Measurements from ENCODE around the gene CCR2. TPM values are rescaled to one million over a fixed set of nuclear protein-coding genes. Genes with fewer than 3 reads are reported as not detected.
A peak's percentile ranks its signal among the peaks of the same experiment; 100 is the strongest.

CCR2 gene
- not detected for polyA plus RNA-seq (2013, experiment 1 of 2)
- not detected for polyA plus RNA-seq (2013, experiment 2 of 2)

- Histone ChIP-seq H3K4me2 (ENCODE audit: insufficient read depth, low read length, poor library complexity, severe bottlenecking) (no peak within 1 kb of the TSS), H3K9me3 (replicated peaks in 1 of 2; ENCODE audit: control insufficient read depth in 2 of 2, insufficient read depth in 1 of 2, low read depth in 1 of 2, low read length in 2 of 2) (no peaks in the 10 kb centered on the region), H3K9ac (ENCODE audit: low read depth, low read length, poor library complexity) (no peak within 1 kb of the TSS), H3K79me1 (ENCODE audit: low read depth, low read length) (no peaks in the 10 kb centered on the region), H4K91ac (ENCODE audit: low read depth, low read length, poor library complexity) (no peak within 1 kb of the TSS), H3K4me1 (ENCODE audit: control insufficient read depth in 2 of 2, insufficient read depth in 1 of 2, low read depth in 1 of 2, low read length in 2 of 2) (no peaks in the 10 kb centered on the region), H3K18ac (ENCODE audit: low read length) (peak within 1 kb of the TSS; percentile 21), H3K4me3 (ENCODE audit: low read length in 2 of 2) (no peak within 1 kb of the TSS), H2BK120ac (ENCODE audit: low read depth, low read length) (no peak within 1 kb of the TSS), H3K14ac (ENCODE audit: low read length) (no peak within 1 kb of the TSS), H3K4ac (ENCODE audit: low read length) (no peak within 1 kb of the TSS), H3K27me3 (ENCODE audit: control insufficient read depth in 3 of 3, insufficient read depth in 3 of 3, low read depth in 1 of 3, low read length in 3 of 3) (peaks cover 0 to 10% (median 0%) of the 10 kb centered on the region in 3 experiments), H3K36me3 (replicated peaks in 1 of 2; ENCODE audit: control insufficient read depth in 2 of 2, insufficient read depth in 2 of 2, low read length in 2 of 2) (no peaks in the 10 kb centered on the region), H2BK15ac (ENCODE audit: low read length) (no peak within 1 kb of the TSS), H2AK5ac (ENCODE audit: low read depth, low read length) (no peak within 1 kb of the TSS), H3K23ac (ENCODE audit: low read depth, low read length, poor library complexity) (no peak within 1 kb of the TSS), H2BK12ac (ENCODE audit: low read length) (no peak within 1 kb of the TSS), H3K27ac (replicated peaks; ENCODE audit: low read length) (no peak within 1 kb of the TSS), H2AFZ (ENCODE audit: low read length) (no peak within 1 kb of the TSS), H2BK5ac (ENCODE audit: low read length) (no peak within 1 kb of the TSS), H4K8ac (ENCODE audit: low read depth, low read length) (no peak within 1 kb of the TSS)
- no CpG with 5 or more reads among the region's 7 CpGs for WGBS, 2 donors (ENCODE audit: extremely low coverage in 2 of 2, insufficient read length in 2 of 2, insufficient replicate concordance in 1 of 2)
- DNase-seq (ENCODE audit: low spot score): no peak
Measured at GRCh38 chr3:46353647-46354410, at the start of gene CCR2. CCR2 (plus strand) TSS chr3:46354111; CDS start chr3:46357528, 3,417 bp downstream.

GRCh38 chr3:46304739-46305138 is 49.2 kb upstream of the CCR2 start:
- H3K18ac ChIP-seq (ENCODE audit: low read length): no peak overlapping the region
- H2BK12ac ChIP-seq (ENCODE audit: low read length): no peak overlapping the region
- peaks cover 0 to 4% (median 0%) of the 10 kb centered on the region in 3 experiments for H3K27me3 ChIP-seq (ENCODE audit: control insufficient read depth in 3 of 3, insufficient read depth in 3 of 3, low read depth in 1 of 3, low read length in 3 of 3)
- no peaks in the 10 kb centered on the region for H3K79me1 ChIP-seq (ENCODE audit: low read depth, low read length)
- H3K14ac ChIP-seq (ENCODE audit: low read length): no peak overlapping the region
- DNase-seq (ENCODE audit: low spot score): no peak
- no peak overlapping the region for H2AK5ac ChIP-seq (ENCODE audit: low read depth, low read length)
- no peak overlapping the region for H3K4ac ChIP-seq (ENCODE audit: low read length)
- WGBS, 2 donors (ENCODE audit: extremely low coverage in 2 of 2, insufficient read length in 2 of 2, insufficient replicate concordance in 1 of 2): 100% methylated on average over 2 of the region's 3 CpGs; no CpG with 5 or more reads in 1 of the 2 donors
- H3K9me3 ChIP-seq (replicated peaks in 1 of 2; ENCODE audit: control insufficient read depth in 2 of 2, insufficient read depth in 1 of 2, low read depth in 1 of 2, low read length in 2 of 2): no peaks in the 10 kb centered on the region
- no peaks in the 10 kb centered on the region for H3K36me3 ChIP-seq (replicated peaks in 1 of 2; ENCODE audit: control insufficient read depth in 2 of 2, insufficient read depth in 2 of 2, low read length in 2 of 2)
- H4K8ac ChIP-seq (ENCODE audit: low read depth, low read length): no peak overlapping the region
- no peaks in the 10 kb centered on the region for H3K4me1 ChIP-seq (ENCODE audit: control insufficient read depth in 2 of 2, insufficient read depth in 1 of 2, low read depth in 1 of 2, low read length in 2 of 2)
- H2BK5ac ChIP-seq (ENCODE audit: low read length): no peak overlapping the region
- no peak overlapping the region for H3K4me2 ChIP-seq (ENCODE audit: insufficient read depth, low read length, poor library complexity, severe bottlenecking)
- H3K4me3 ChIP-seq (ENCODE audit: low read length in 2 of 2): no peak overlapping the region
- no peak overlapping the region for H4K91ac ChIP-seq (ENCODE audit: low read depth, low read length, poor library complexity)
- no peak overlapping the region for H2AFZ ChIP-seq (ENCODE audit: low read length)
- no peak overlapping the region for H3K27ac ChIP-seq (replicated peaks; ENCODE audit: low read length)
- no peak overlapping the region for H3K9ac ChIP-seq (ENCODE audit: low read depth, low read length, poor library complexity)
- no peak overlapping the region for H2BK15ac ChIP-seq (ENCODE audit: low read length)
- H2BK120ac ChIP-seq (ENCODE audit: low read depth, low read length): no peak overlapping the region
- H3K23ac ChIP-seq (ENCODE audit: low read depth, low read length, poor library complexity): no peak overlapping the region

GRCh38 chr3:46312991-46313390 is 40.9 kb upstream of the CCR2 start:
- Histone ChIP-seq H2AK5ac (ENCODE audit: low read depth, low read length) (no peak overlapping the region), H3K4me3 (ENCODE audit: low read length in 2 of 2) (no peak overlapping the region), H2AFZ (ENCODE audit: low read length) (no peak overlapping the region), H2BK5ac (ENCODE audit: low read length) (no peak overlapping the region), H4K91ac (ENCODE audit: low read depth, low read length, poor library complexity) (no peak overlapping the region), H3K4ac (ENCODE audit: low read length) (no peak overlapping the region), H3K9me3 (replicated peaks in 1 of 2; ENCODE audit: control insufficient read depth in 2 of 2, insufficient read depth in 1 of 2, low read depth in 1 of 2, low read length in 2 of 2) (no peaks in the 10 kb centered on the region), H2BK15ac (ENCODE audit: low read length) (no peak overlapping the region), H3K23ac (ENCODE audit: low read depth, low read length, poor library complexity) (no peak overlapping the region), H3K79me1 (ENCODE audit: low read depth, low read length) (no peaks in the 10 kb centered on the region), H4K8ac (ENCODE audit: low read depth, low read length) (no peak overlapping the region), H3K14ac (ENCODE audit: low read length) (no peak overlapping the region), H3K4me2 (ENCODE audit: insufficient read depth, low read length, poor library complexity, severe bottlenecking) (no peak overlapping the region), H3K36me3 (replicated peaks in 1 of 2; ENCODE audit: control insufficient read depth in 2 of 2, insufficient read depth in 2 of 2, low read length in 2 of 2) (no peaks in the 10 kb centered on the region), H3K27me3 (ENCODE audit: control insufficient read depth in 3 of 3, insufficient read depth in 3 of 3, low read depth in 1 of 3, low read length in 3 of 3) (no peaks in the 10 kb centered on the region), H3K4me1 (ENCODE audit: control insufficient read depth in 2 of 2, insufficient read depth in 1 of 2, low read depth in 1 of 2, low read length in 2 of 2) (no peaks in the 10 kb centered on the region), H2BK12ac (ENCODE audit: low read length) (no peak overlapping the region), H3K9ac (ENCODE audit: low read depth, low read length, poor library complexity) (no peak overlapping the region), H2BK120ac (ENCODE audit: low read depth, low read length) (no peak overlapping the region), H3K18ac (ENCODE audit: low read length) (no peak overlapping the region), H3K27ac (replicated peaks; ENCODE audit: low read length) (no peak overlapping the region)
- DNase-seq (ENCODE audit: low spot score): no peak
- WGBS, 2 donors (ENCODE audit: extremely low coverage in 2 of 2, insufficient read length in 2 of 2, insufficient replicate concordance in 1 of 2): no CpG with 5 or more reads among the region's 1 CpG

GRCh38 chr3:46314517-46314916 is 39.4 kb upstream of the CCR2 start:
- Histone ChIP-seq H4K91ac (ENCODE audit: low read depth, low read length, poor library complexity) (no peak overlapping the region), H3K36me3 (replicated peaks in 1 of 2; ENCODE audit: control insufficient read depth in 2 of 2, insufficient read depth in 2 of 2, low read length in 2 of 2) (no peaks in the 10 kb centered on the region), H3K9me3 (replicated peaks in 1 of 2; ENCODE audit: control insufficient read depth in 2 of 2, insufficient read depth in 1 of 2, low read depth in 1 of 2, low read length in 2 of 2) (no peaks in the 10 kb centered on the region), H3K79me1 (ENCODE audit: low read depth, low read length) (no peaks in the 10 kb centered on the region), H2AFZ (ENCODE audit: low read length) (no peak overlapping the region), H2BK5ac (ENCODE audit: low read length) (no peak overlapping the region), H2BK120ac (ENCODE audit: low read depth, low read length) (no peak overlapping the region), H3K4me1 (ENCODE audit: control insufficient read depth in 2 of 2, insufficient read depth in 1 of 2, low read depth in 1 of 2, low read length in 2 of 2) (no peaks in the 10 kb centered on the region), H2BK15ac (ENCODE audit: low read length) (no peak overlapping the region), H4K8ac (ENCODE audit: low read depth, low read length) (no peak overlapping the region), H3K27ac (replicated peaks; ENCODE audit: low read length) (no peak overlapping the region), H3K4ac (ENCODE audit: low read length) (no peak overlapping the region), H3K9ac (ENCODE audit: low read depth, low read length, poor library complexity) (no peak overlapping the region), H2AK5ac (ENCODE audit: low read depth, low read length) (no peak overlapping the region), H3K18ac (ENCODE audit: low read length) (no peak overlapping the region), H3K14ac (ENCODE audit: low read length) (no peak overlapping the region), H3K27me3 (ENCODE audit: control insufficient read depth in 3 of 3, insufficient read depth in 3 of 3, low read depth in 1 of 3, low read length in 3 of 3) (no peaks in the 10 kb centered on the region), H2BK12ac (ENCODE audit: low read length) (no peak overlapping the region), H3K4me2 (ENCODE audit: insufficient read depth, low read length, poor library complexity, severe bottlenecking) (no peak overlapping the region), H3K4me3 (ENCODE audit: low read length in 2 of 2) (no peak overlapping the region), H3K23ac (ENCODE audit: low read depth, low read length, poor library complexity) (no peak overlapping the region)
- DNase-seq (ENCODE audit: low spot score): no peak
